Panc1 (cell line): ENCODE results near the gene CYB5R3. TPM values are rescaled to one million over a fixed set of nuclear protein-coding genes. Genes with fewer than 3 reads are reported as not detected.
A peak's percentile ranks its signal among the peaks of the same experiment; 100 is the strongest.
"Not testable (repeated sequence)": the region's sequence is repeated elsewhere in the genome, so short reads cannot be mapped to it uniquely, and the experiment has no call there.

Source experiments
- ATAC-seq: fragments of 200-7000 bp; cut with Tn5 transposase; 2 replicates; pipeline ENCODE4 v1.9.1; 2020; ENCODE audit warnings: mild to moderate bottlenecking, moderate library complexity
- BruUV-seq: library from RNA; stranded (reverse); fragments of 400-500 nt; replicated peaks from 2 replicates; lab custom pipeline; 2021; lab: Mats Ljungman, UMichigan
- CTCF ChIA-PET: fragments of 300-600 bp; sonication (Branson Sonifier 250); formaldehyde crosslinking; loops from one replicate; lab custom pipeline; 2022; ENCODE audit warnings: antibody characterized with exemption; lab: Charles Lee
- POLR2A ChIA-PET: fragments of 300-600 bp; sonication (Branson Sonifier 250); formaldehyde crosslinking; loops from one replicate; lab custom pipeline; 2022; ENCODE audit warnings: antibody characterized with exemption; lab: Charles Lee
- DNase-seq: peaks from one replicate; pipeline ENCODE4 v3.0.0-alpha.2; 2010; ENCODE audit warnings: low read depth, low spot score
- H3K27ac ChIP-seq: 2 replicates; pipeline ENCODE4 v1.5.1; 2011; ENCODE audit warnings: mild to moderate bottlenecking, low read length, inconsistent platforms
- H3K27me3 ChIP-seq: fragments of 200-500 bp; sonication (Bioruptor generic); 2 replicates; pipeline ENCODE4 v1.6.0; 2014; ENCODE audit warnings: low read length, inconsistent platforms; ENCODE audit not compliant: control insufficient read depth, insufficient read depth
- H3K36me3 ChIP-seq: fragments of 200-500 bp; sonication (Bioruptor generic); 2 replicates; pipeline ENCODE4 v1.5.1; 2014; ENCODE audit warnings: inconsistent platforms, mild to moderate bottlenecking, low read length, moderate library complexity; ENCODE audit not compliant: control insufficient read depth, insufficient read depth
- H3K4me1 ChIP-seq: 2 replicates; pipeline ENCODE4 v1.5.1; 2011; ENCODE audit warnings: inconsistent platforms, mild to moderate bottlenecking, low read length, moderate library complexity; ENCODE audit not compliant: control insufficient read depth, insufficient read depth
- H3K4me3 ChIP-seq, 2 experiments: 2 replicates each; pipeline ENCODE4 v1.5.1; 2011 to 2012; ENCODE audit warnings: low read depth in 2 of 2, low read length in 2 of 2, mild to moderate bottlenecking in 2 of 2, inconsistent platforms in 1 of 2, moderate library complexity in 1 of 2
- H3K9me3 ChIP-seq: fragments of 200-500 bp; sonication (Bioruptor generic); 2 replicates; pipeline ENCODE4 v1.5.1; 2014; ENCODE audit warnings: low read depth, mild to moderate bottlenecking, inconsistent platforms, low read length, moderate library complexity; ENCODE audit not compliant: control insufficient read depth, insufficient read depth
- CTCF ChIP-seq: fragments of 450-650 bp; IDR thresholded peaks from 2 replicates; pipeline ENCODE4 v1.5.1; 2017; ENCODE audit warnings: mild to moderate bottlenecking
- POLR2AphosphoS5 ChIP-seq: IDR thresholded peaks from 2 replicates; pipeline ENCODE4 v1.6.1; 2012; ENCODE audit warnings: mild to moderate bottlenecking, low read depth, low read length, moderate library complexity
- REST ChIP-seq, 2 experiments: IDR thresholded peaks; 2 replicates each; pipeline ENCODE4 v1.6.1; 2011 to 2012; ENCODE audit warnings: low read depth in 2 of 2, control low read depth in 1 of 2, low read length in 1 of 2, mild to moderate bottlenecking in 1 of 2, moderate library complexity in 1 of 2; ENCODE audit not compliant: insufficient read depth in 1 of 2
- SIN3A ChIP-seq: IDR thresholded peaks from 2 replicates; pipeline ENCODE4 v1.6.1; 2012; ENCODE audit warnings: low read depth, mild to moderate bottlenecking, low read length, moderate library complexity, borderline replicate concordance; ENCODE audit not compliant: insufficient read depth
- TCF7L2 ChIP-seq: IDR thresholded peaks from 2 replicates; pipeline ENCODE4 v1.6.1; 2011; ENCODE audit warnings: mild to moderate bottlenecking, low read depth, low read length, inconsistent platforms
- in situ Hi-C: cut with HindIII; loops from 2 replicates; pipeline ENCODE4 v1.10.0; 2016; ENCODE audit warnings: low sequenced_read_pairs, low pct_unique_long_range_greater_than_20kb
- intact Hi-C: fragments of 100-400 bp; cut with micrococcal nuclease; formaldehyde crosslinking; loops from one replicate; pipeline ENCODE4 v1.10.0; 2022; ENCODE audit not compliant: unreplicated experiment
- total RNA-seq: library from RNA; stranded (reverse); gene quantifications from one replicate; pipeline ENCODE4 v1.2.1, GENCODE V29; 2021; ENCODE audit not compliant: unreplicated experiment

The CYB5R3 gene
- total RNA-seq, 1 experiment from 2014 or later, result 102 TPM

- Histone ChIP-seq H3K9me3 (no peaks in the 10 kb centered on the region), H3K27ac (no peak overlapping the region), H3K4me1 (peaks cover 3% of the 10 kb centered on the region; the same call in 1 of the 2 replicates), H3K27me3 (no peaks in the 10 kb centered on the region), H3K4me3 (no peak overlapping the region), H3K36me3 (no peaks in the 10 kb centered on the region)
- ChIA-PET POLR2A (no interaction called here), CTCF (interaction anchor here (0.6 kb wide), 1 partner anchor 172 kb away, joined by 4 read pairs; no protein-coding TSS in a partner anchor)
- ATAC-seq (peak; percentile 80), DNase-seq (no peak)
- in situ Hi-C loops (no loop called here), intact Hi-C loops (no loop called here)
- no TSS peak for BruUV-seq
- TF ChIP-seq REST (IDR thresholded peaks at IDR 0.05; ENCODE audit: insufficient read depth in 1 of 2, low read depth in 2 of 2, low read length in 1 of 2) (no peak), POLR2AphosphoS5 (no peak)
These were observed 21.9 kb upstream of the CYB5R3 start for GRCh38 chr22:42670921-42671709.

GRCh38 chr22:42670046-42670445 is 20.9 kb upstream of the CYB5R3 start:
- CTCF ChIA-PET, result no interaction called here
- no peaks in the 10 kb centered on the region for H3K9me3 ChIP-seq
- no peaks in the 10 kb centered on the region for H3K36me3 ChIP-seq
- TF ChIP-seq TCF7L2 (no peak), SIN3A (no peak), CTCF (no peak), REST (IDR thresholded peaks at IDR 0.05; ENCODE audit: insufficient read depth in 1 of 2, low read depth in 2 of 2, low read length in 1 of 2) (no peak), POLR2AphosphoS5 (no peak)
- no peaks in the 10 kb centered on the region for H3K27me3 ChIP-seq
- intact Hi-C loops, result no loop called here
- DNase-seq (no peak), ATAC-seq (no peak)
- H3K27ac ChIP-seq, result no peak overlapping the region
- H3K4me1 ChIP-seq, result peaks cover 3% of the 10 kb centered on the region; the same call in 1 of the 2 replicates
- no TSS peak for BruUV-seq
- in situ Hi-C loops, result no loop called here
- no peak overlapping the region for H3K4me3 ChIP-seq
- POLR2A ChIA-PET, result no interaction called here

GRCh38 chr22:42666393-42666792 is 17.2 kb upstream of the CYB5R3 start:
- H3K4me1 ChIP-seq, H3K27me3 ChIP-seq, in situ Hi-C loops, H3K9me3 ChIP-seq, H3K36me3 ChIP-seq, H3K27ac ChIP-seq, BruUV-seq, intact Hi-C loops, ATAC-seq, H3K4me3 ChIP-seq, DNase-seq: not testable (repeated sequence)
- ChIA-PET CTCF (interaction anchor here (0.6 to 0.7 kb wide), 4 partner anchors 11 to 385 kb away, joined by 3 to 7 read pairs (median 4); no protein-coding TSS in a partner anchor), POLR2A (interaction anchor here (0.6 kb wide), 1 partner anchor 10 kb away, joined by 5 read pairs; no protein-coding TSS in a partner anchor)
